NCI-H345 treated with DMSO at 0.1 percent for 48 hours (cell line): ENCODE results near the gene GLDC.

Source experiments
- DNase-seq: peaks from one replicate; lab custom pipeline; 2025; ENCODE audit not compliant: unreplicated experiment; lab: John Stamatoyannopoulos, UW

The GLDC gene

GRCh38 chr9:6525326-6526045 lies 120.0 kb downstream of the GLDC start:
- DNase-seq, result no peak

- no peak for DNase-seq
These were observed 123.3 kb downstream of the GLDC start for GRCh38 chr9:6522263-6522662.

- no peak for DNase-seq
These were observed 133.4 kb downstream of the GLDC start for GRCh38 chr9:6512085-6512657.

GRCh38 chr9:6506571-6506970 lies 139.0 kb downstream of the GLDC start:
- DNase-seq, result no peak

- DNase-seq, result no peak
These were observed 143.1 kb downstream of the GLDC start for GRCh38 chr9:6502399-6502798.

- no peak for DNase-seq
These were observed 143.9 kb downstream of the GLDC start for GRCh38 chr9:6501526-6502210.

GRCh38 chr9:6498982-6499381 lies 146.5 kb downstream of the GLDC start:
- DNase-seq, result no peak

- no peak for DNase-seq
These were observed 150.1 kb downstream of the GLDC start for GRCh38 chr9:6495466-6495865.

- no peak for DNase-seq
These were observed 154.7 kb downstream of the GLDC start for GRCh38 chr9:6490863-6491262.

GRCh38 chr9:6489099-6489498 lies 156.4 kb downstream of the GLDC start:
- DNase-seq, result no peak

- no peak for DNase-seq
These were observed 157.1 kb downstream of the GLDC start for GRCh38 chr9:6488395-6488794.

GRCh38 chr9:6484210-6484609 lies 161.3 kb downstream of the GLDC start:
- DNase-seq, result no peak
